Astrocyte of the cerebellum (primary cell): ENCODE measurements around the gene CHAF1B.
"Not testable (repeated sequence)": the region's sequence is repeated elsewhere in the genome, so short reads cannot be mapped to it uniquely, and the experiment has no call there.

ENCODE experiments used
- DNase-seq: peaks from one replicate; pipeline ENCODE4 v3.0.0-alpha.2; 2011; ENCODE audit warnings: low read depth
- H3K4me3 ChIP-seq: 2 replicates; pipeline ENCODE4 v1.5.1; 2011; ENCODE audit warnings: mild to moderate bottlenecking, low read depth, low read length, moderate library complexity
- in situ Hi-C: cut with HindIII; loops from 2 replicates; pipeline ENCODE4 v1.10.0; 2017; ENCODE audit warnings: low sequenced_read_pairs
- TF ChIP-seq, protein P1 (sequence below): IDR thresholded peaks from 2 replicates; pipeline ENCODE4 v1.5.1; 2012; ENCODE audit warnings: low read length, low read depth, moderate library complexity, mild to moderate bottlenecking; ENCODE audit errors: missing control alignments

The CHAF1B gene

DNA sequence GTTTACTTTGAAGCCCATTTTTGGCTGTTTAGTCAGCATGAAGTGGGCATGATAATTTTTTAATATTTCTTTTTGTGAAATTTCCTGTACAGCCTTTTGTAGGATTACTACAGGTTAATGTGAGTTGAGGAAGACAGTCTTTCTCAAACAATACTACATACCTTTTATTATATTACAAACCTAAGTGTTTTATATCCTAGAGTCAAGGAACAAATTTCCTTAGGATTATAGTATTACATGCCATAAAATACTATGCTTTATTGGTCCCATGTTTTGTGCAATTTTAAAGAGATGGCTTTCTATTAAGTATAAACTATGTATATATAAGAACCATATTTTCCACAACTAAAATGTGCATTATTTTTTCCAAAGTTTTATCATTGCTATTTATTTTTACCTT lies 9.2 kb upstream of the CHAF1B start:
- TF ChIP-seq, protein P1, sequence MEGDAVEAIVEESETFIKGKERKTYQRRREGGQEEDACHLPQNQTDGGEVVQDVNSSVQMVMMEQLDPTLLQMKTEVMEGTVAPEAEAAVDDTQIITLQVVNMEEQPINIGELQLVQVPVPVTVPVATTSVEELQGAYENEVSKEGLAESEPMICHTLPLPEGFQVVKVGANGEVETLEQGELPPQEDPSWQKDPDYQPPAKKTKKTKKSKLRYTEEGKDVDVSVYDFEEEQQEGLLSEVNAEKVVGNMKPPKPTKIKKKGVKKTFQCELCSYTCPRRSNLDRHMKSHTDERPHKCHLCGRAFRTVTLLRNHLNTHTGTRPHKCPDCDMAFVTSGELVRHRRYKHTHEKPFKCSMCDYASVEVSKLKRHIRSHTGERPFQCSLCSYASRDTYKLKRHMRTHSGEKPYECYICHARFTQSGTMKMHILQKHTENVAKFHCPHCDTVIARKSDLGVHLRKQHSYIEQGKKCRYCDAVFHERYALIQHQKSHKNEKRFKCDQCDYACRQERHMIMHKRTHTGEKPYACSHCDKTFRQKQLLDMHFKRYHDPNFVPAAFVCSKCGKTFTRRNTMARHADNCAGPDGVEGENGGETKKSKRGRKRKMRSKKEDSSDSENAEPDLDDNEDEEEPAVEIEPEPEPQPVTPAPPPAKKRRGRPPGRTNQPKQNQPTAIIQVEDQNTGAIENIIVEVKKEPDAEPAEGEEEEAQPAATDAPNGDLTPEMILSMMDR, result no peak
- no peak for DNase-seq
- in situ Hi-C loops, result no loop called here
- no peak overlapping the region for H3K4me3 ChIP-seq

DNA sequence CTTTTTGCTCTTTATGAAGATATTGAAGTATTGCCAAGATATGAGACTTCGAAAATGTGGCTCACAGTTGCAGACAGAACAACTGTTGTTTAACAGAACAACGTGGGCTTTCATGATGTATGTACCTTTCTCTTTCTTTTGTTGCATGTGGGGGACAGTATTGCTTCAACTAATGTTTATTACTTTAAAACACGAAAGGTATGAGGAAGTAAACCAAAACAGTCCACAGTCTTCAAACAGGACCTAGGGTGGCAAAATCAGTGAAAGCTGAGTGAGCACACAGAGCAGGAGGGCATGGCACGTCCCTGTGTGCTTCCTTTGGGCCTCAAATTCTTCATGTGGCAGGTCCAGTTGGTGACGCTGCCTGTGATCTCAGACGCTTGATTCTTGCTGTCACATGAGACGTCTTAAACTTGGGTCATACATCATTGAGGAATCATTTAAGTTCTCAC lies 7.8 kb upstream of the CHAF1B start:
- no peak overlapping the region for H3K4me3 ChIP-seq
- no peak for DNase-seq
- TF ChIP-seq, protein P1, result no peak
- in situ Hi-C loops, result no loop called here

DNA sequence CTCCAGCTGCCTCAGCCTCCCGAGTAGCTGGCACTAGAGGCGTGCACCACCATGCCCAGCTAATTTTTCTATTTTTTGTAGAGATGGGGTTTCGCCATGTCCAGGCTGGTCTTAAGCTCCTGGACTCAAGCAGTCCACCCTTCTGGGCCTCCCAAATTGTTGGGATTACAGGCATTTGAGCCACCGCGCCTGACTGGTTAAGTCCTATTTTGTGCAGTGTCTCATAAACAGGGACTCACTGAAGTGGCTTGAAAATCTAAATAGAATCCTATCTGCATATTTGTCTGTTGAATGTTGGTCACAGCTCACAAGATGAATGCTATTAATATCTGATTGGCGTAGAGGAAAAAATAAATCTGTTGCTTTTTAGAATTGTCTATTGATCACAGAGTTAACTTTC lies 5.9 kb upstream of the CHAF1B start:
- in situ Hi-C loops, result no loop called here
- TF ChIP-seq, protein P1, result no peak
- no peak overlapping the region for H3K4me3 ChIP-seq
- no peak for DNase-seq

DNA sequence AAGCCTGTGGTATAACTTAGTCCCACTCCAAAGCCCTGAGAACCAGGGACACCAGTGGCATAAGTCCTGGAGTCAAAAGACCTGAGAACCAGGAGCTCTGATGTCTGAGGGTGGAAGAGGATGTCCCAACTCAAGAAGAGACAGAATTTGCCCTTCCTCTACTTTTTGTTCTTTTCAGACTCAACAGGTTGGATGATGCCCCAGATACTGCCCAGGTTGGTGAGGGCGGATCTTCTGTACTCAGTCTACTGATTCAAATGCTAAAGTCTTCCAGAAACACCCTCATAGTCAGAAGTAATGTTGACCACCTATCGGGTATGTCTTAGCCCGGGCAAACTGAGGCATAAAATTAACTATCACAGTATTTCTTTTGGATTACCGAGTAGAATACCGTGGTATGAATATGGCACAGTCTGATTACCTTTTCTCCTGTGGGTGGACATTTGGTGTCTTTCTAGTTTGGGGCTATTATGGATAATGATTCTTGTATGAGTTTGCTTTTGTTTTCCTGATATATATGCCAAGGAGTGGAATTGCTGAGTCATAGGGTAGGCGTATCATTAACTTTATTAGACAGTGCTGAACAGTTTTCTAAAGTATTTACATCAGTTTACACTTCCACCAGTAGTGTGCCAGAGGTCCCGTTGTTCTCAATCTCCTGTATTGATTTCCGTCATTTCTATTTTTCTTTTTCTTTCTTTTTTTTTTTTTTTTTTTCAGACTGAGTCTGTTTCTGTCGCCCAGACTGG lies 3.2 kb upstream of the CHAF1B start:
- H3K4me3 ChIP-seq, result no peak overlapping the region
- DNase-seq, result no peak
- in situ Hi-C loops, result no loop called here
- TF ChIP-seq, protein P1, result no peak

DNA sequence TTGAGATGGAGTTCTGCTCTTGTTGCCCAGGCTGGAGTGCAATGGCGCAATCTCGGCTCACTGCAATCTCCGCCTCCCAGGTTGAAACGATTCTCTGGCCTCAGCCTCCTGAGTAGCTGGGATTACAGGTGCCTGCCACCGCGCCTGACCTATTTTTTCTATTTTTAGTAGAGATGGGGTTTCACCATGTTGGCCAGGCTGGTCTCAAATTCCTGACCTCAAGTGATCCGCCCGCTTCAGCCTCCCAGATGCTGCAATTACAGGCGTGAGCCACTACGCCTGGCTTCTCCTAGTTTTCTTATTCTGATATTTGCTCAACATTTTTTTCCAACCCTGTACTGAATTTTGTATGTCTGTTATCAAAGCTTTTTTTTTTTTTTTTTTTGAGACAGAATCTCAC lies 2.5 kb upstream of the CHAF1B start:
- H3K4me3 ChIP-seq, in situ Hi-C loops, DNase-seq: not testable (repeated sequence)

DNA sequence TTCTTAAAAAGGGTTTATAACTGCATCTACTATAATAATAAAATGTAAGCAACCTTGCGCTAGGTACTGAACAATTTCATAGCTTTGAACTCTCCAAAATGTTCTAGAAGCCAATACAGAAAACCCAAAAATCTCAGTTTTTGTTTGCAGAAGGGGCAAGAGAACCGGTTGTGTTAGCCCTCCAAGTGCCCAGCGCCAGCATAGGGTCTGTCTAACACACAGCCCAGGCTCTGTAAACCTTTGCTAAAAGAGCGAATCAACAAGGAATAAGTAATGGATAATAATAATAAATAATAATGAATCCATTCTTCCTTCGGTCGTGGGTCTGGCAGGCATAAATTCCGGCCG lies 333 bp upstream of the CHAF1B start:
- TF ChIP-seq, protein P1, result no peak
- in situ Hi-C loops, result no loop called here
- DNase-seq, result no peak
- H3K4me3 ChIP-seq, result peak overlapping the region; percentile 53

DNA sequence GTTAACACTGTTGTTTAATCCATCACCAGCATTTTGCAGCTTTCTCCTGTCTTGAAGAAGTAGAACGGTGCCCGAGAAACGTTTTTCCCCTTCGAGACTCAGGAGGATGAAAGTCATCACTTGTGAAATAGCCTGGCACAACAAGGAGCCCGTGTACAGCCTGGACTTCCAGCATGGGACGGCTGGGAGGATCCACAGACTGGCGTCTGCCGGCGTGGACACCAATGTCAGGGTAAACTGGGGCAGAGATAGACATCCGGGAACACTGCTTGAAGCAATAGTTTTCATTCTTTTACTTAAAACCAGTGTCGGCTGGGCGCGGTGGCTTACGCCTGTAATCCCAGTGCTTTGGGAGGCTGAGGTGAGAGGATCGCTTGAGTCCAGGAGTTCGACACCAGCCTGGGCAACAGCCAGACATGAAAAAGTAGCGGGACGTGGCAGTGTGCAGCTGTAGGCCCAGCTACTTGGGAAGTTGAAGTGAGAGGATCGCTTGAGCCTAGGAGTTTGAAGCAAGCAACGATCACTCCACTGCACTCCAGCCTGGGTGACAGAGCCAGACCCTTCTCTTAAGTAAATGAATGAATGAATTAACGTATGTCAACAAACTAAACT lies 945 bp downstream of the CHAF1B start:
- in situ Hi-C loops, result no loop called here
- TF ChIP-seq, protein P1, result no peak
- no peak for DNase-seq
- H3K4me3 ChIP-seq, result peak overlapping the region; percentile 53
